Measurements from ENCODE around the gene METTL16.

The METTL16 gene

DNA sequence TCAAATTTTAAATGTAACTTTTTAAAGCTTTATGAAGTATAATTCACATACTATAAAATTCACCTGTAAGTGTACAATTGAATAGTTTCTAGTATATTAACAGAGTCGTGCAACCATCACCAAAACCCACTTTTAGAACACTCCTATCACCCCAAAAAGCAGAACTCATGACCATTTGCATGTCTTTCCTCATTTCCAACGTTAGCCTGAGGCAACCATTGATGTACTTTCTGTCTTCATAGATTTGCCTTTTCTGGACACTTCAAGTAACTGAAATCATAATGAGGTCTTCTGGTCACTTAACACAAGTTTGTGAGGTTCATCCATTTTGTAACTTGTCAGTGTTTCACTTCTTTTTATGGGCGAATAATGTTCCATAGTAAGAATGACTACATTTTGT lies 33.2 kb downstream of the METTL16 start:
- Histone ChIP-seq H3K27me3 (ENCODE audit: control insufficient read depth, insufficient read depth, low read length) (no peaks in the 10 kb centered on the region), H3K4me1 (ENCODE audit: control insufficient read depth, insufficient read depth, low read length) (peaks cover 4% of the 10 kb centered on the region; the same call in 1 of the 2 replicates), H3K9me3 (ENCODE audit: control insufficient read depth, insufficient read depth, low read depth, low read length) (no peaks in the 10 kb centered on the region), H3K4me3 (ENCODE audit: low read depth, low read length) (no peak overlapping the region), H3K36me3 (ENCODE audit: control insufficient read depth, insufficient read depth, low read length) (peaks cover 43% of the 10 kb centered on the region), H3K27ac (ENCODE audit: low read depth, low read length) (no peak overlapping the region), H3K9ac (ENCODE audit: low read length) (no peak overlapping the region)

GRCh38 chr17:2475056-2475455 lies 36.6 kb downstream of the METTL16 start:
- Histone ChIP-seq H3K27ac (ENCODE audit: low read depth, low read length) (no peak overlapping the region), H3K4me3 (ENCODE audit: low read depth, low read length) (no peak overlapping the region), H3K4me1 (ENCODE audit: control insufficient read depth, insufficient read depth, low read length) (no peaks in the 10 kb centered on the region), H3K9ac (ENCODE audit: low read length) (no peak overlapping the region), H3K27me3 (ENCODE audit: control insufficient read depth, insufficient read depth, low read length) (no peaks in the 10 kb centered on the region), H3K36me3 (ENCODE audit: control insufficient read depth, insufficient read depth, low read length) (peaks cover 69% of the 10 kb centered on the region), H3K9me3 (ENCODE audit: control insufficient read depth, insufficient read depth, low read depth, low read length) (no peaks in the 10 kb centered on the region)

- no peak overlapping the region for H3K9ac ChIP-seq (ENCODE audit: low read length)
- no peaks in the 10 kb centered on the region for H3K4me1 ChIP-seq (ENCODE audit: control insufficient read depth, insufficient read depth, low read length)
- peaks cover 76% of the 10 kb centered on the region for H3K36me3 ChIP-seq (ENCODE audit: control insufficient read depth, insufficient read depth, low read length)
These were observed 37.3 kb downstream of the METTL16 start for GRCh38 chr17:2474371-2474770.

DNA sequence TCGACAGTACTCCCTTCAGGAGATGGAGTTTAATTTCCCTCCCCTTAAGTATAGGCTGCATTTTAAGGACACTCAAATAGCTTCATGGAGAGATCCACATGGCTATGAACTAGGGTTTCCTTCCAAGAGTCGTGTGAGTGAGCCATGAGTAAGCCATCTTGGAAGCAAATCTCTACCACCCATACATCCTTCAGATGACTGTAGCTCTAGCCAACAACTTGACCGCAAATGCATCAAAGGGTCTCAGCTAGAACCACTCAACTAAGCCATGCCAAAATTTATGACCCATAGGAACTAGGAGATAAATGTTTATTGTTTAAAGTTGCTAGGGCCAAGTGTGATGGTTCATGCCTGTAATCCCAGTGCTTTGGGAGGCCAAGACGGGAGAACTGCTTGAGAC lies 43.4 kb downstream of the METTL16 start:
- H3K4me1 ChIP-seq (ENCODE audit: control insufficient read depth, insufficient read depth, low read length), result no peaks in the 10 kb centered on the region
- H3K27me3 ChIP-seq (ENCODE audit: control insufficient read depth, insufficient read depth, low read length), result no peaks in the 10 kb centered on the region
- no peak overlapping the region for H3K9ac ChIP-seq (ENCODE audit: low read length)
- H3K4me3 ChIP-seq (ENCODE audit: low read depth, low read length), result no peak overlapping the region
- no peak overlapping the region for H3K27ac ChIP-seq (ENCODE audit: low read depth, low read length)
- H3K9me3 ChIP-seq (ENCODE audit: control insufficient read depth, insufficient read depth, low read depth, low read length), result no peaks in the 10 kb centered on the region
- peaks cover 74% of the 10 kb centered on the region for H3K36me3 ChIP-seq (ENCODE audit: control insufficient read depth, insufficient read depth, low read length)

More at GRCh38 chr17:2474371-2474770, 37.3 kb downstream of the METTL16 start:
- H3K9me3 ChIP-seq (ENCODE audit: control insufficient read depth, insufficient read depth, low read depth, low read length), result no peaks in the 10 kb centered on the region
- H3K4me3 ChIP-seq (ENCODE audit: low read depth, low read length), result no peak overlapping the region
- no peak overlapping the region for H3K27ac ChIP-seq (ENCODE audit: low read depth, low read length)
- H3K27me3 ChIP-seq (ENCODE audit: control insufficient read depth, insufficient read depth, low read length), result no peaks in the 10 kb centered on the region

DNA sequence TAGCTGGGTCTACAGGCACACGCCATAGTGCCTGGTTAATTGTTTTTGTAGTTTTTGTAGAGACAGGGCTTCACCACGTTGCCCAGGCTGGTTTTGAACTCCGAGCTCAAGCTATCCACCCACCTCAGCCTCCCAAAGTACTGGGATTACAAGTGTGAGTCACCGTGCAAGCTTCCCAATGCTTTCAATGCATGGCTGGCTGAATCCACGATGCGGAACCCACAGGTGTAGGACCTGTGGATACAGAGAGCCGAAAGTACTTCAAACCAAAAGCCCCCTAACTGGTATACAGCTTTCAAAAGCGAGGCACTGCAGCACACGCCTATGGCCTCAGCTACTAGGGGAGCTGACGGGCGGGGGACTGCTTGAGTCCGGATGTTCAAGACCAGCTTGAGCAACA lies 44.8 kb downstream of the METTL16 start:
- Histone ChIP-seq H3K27ac (ENCODE audit: low read depth, low read length) (no peak overlapping the region), H3K36me3 (ENCODE audit: control insufficient read depth, insufficient read depth, low read length) (peaks cover 74% of the 10 kb centered on the region), H3K4me3 (ENCODE audit: low read depth, low read length) (no peak overlapping the region), H3K4me1 (ENCODE audit: control insufficient read depth, insufficient read depth, low read length) (no peaks in the 10 kb centered on the region), H3K9me3 (ENCODE audit: control insufficient read depth, insufficient read depth, low read depth, low read length) (no peaks in the 10 kb centered on the region), H3K27me3 (ENCODE audit: control insufficient read depth, insufficient read depth, low read length) (no peaks in the 10 kb centered on the region), H3K9ac (ENCODE audit: low read length) (no peak overlapping the region)

GRCh38 chr17:2462481-2462880 lies 49.2 kb downstream of the METTL16 start:
- Histone ChIP-seq H3K27me3 (ENCODE audit: control insufficient read depth, insufficient read depth, low read length) (no peaks in the 10 kb centered on the region), H3K4me3 (ENCODE audit: low read depth, low read length) (no peak overlapping the region), H3K27ac (ENCODE audit: low read depth, low read length) (no peak overlapping the region), H3K36me3 (ENCODE audit: control insufficient read depth, insufficient read depth, low read length) (peaks cover 75% of the 10 kb centered on the region), H3K9ac (ENCODE audit: low read length) (no peak overlapping the region), H3K9me3 (ENCODE audit: control insufficient read depth, insufficient read depth, low read depth, low read length) (no peaks in the 10 kb centered on the region), H3K4me1 (ENCODE audit: control insufficient read depth, insufficient read depth, low read length) (no peaks in the 10 kb centered on the region)

- no peak overlapping the region for H3K27ac ChIP-seq (ENCODE audit: low read depth, low read length)
- H3K36me3 ChIP-seq (ENCODE audit: control insufficient read depth, insufficient read depth, low read length), result peaks cover 74% of the 10 kb centered on the region
- no peaks in the 10 kb centered on the region for H3K27me3 ChIP-seq (ENCODE audit: control insufficient read depth, insufficient read depth, low read length)
- no peaks in the 10 kb centered on the region for H3K4me1 ChIP-seq (ENCODE audit: control insufficient read depth, insufficient read depth, low read length)
- no peaks in the 10 kb centered on the region for H3K9me3 ChIP-seq (ENCODE audit: control insufficient read depth, insufficient read depth, low read depth, low read length)
- H3K4me3 ChIP-seq (ENCODE audit: low read depth, low read length), result no peak overlapping the region
- no peak overlapping the region for H3K9ac ChIP-seq (ENCODE audit: low read length)
These were observed 51.8 kb downstream of the METTL16 start for GRCh38 chr17:2459917-2460271.

DNA sequence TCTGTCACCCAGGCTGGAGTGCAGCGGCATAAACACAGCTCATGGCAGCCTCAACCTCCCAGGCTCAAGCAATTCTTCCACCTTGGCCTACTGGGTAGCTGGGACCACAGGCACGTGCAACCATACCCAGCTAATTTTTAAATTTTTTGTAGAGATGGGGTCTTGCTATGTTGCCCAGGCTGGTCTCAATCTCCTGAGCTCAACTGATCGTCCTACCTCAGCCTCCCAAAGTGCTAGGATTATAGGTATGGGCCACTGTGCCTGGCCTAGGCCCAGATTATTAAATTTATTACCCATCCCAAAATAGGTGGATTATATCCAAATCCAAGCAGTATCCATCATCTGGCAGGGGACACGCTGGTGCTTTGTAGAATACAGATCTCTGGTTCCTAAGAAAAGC lies 53.8 kb downstream of the METTL16 start:
- Histone ChIP-seq H3K4me3 (ENCODE audit: low read depth, low read length) (no peak overlapping the region), H3K4me1 (ENCODE audit: control insufficient read depth, insufficient read depth, low read length) (no peaks in the 10 kb centered on the region), H3K27ac (ENCODE audit: low read depth, low read length) (no peak overlapping the region), H3K9ac (ENCODE audit: low read length) (no peak overlapping the region), H3K27me3 (ENCODE audit: control insufficient read depth, insufficient read depth, low read length) (no peaks in the 10 kb centered on the region), H3K36me3 (ENCODE audit: control insufficient read depth, insufficient read depth, low read length) (peaks cover 61% of the 10 kb centered on the region), H3K9me3 (ENCODE audit: control insufficient read depth, insufficient read depth, low read depth, low read length) (no peaks in the 10 kb centered on the region)

DNA sequence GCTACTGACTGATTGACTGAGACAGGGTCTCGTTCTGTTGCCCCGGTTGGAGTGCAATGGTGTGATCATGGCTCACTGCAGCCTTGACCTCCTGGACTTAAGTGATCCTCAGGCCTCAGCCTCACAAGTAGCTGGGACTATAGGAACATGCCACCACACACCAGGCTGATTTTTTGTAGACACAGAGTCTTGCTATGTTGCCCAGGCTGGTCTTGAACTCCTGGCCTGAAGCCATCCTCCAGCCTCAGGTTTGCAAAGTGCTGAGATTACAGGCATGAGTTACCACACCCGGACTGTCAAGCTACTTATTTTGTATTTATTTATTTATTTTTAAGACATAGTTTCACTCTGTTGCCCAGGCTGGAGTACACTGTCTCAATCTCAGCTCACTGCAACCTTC lies 55.2 kb downstream of the METTL16 start:
- H3K27me3 ChIP-seq (ENCODE audit: control insufficient read depth, insufficient read depth, low read length), result no peaks in the 10 kb centered on the region
- H3K36me3 ChIP-seq (ENCODE audit: control insufficient read depth, insufficient read depth, low read length), result peaks cover 49% of the 10 kb centered on the region
- no peak overlapping the region for H3K4me3 ChIP-seq (ENCODE audit: low read depth, low read length)
- no peaks in the 10 kb centered on the region for H3K9me3 ChIP-seq (ENCODE audit: control insufficient read depth, insufficient read depth, low read depth, low read length)
- no peaks in the 10 kb centered on the region for H3K4me1 ChIP-seq (ENCODE audit: control insufficient read depth, insufficient read depth, low read length)
- no peak overlapping the region for H3K9ac ChIP-seq (ENCODE audit: low read length)
- H3K27ac ChIP-seq (ENCODE audit: low read depth, low read length), result no peak overlapping the region

DNA sequence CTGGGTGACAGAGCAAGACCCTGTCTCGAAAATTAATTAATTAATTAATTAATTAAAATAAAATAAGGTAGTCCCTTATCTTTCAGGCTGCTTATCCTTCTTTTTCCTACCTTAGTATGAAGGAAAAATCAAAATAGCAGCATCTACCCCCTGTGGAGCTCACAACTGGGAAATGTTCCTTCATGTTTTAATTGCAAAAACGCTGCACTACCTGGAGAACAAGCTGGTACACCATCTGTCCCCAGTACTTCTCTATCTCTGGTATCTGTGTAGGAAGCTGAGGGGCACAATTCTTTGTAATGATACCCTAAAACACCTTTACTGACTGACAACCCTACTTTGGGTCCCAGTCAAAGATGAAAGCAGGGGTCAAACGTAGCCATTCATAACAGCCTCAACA lies 55.7 kb downstream of the METTL16 start:
- Histone ChIP-seq H3K9me3 (ENCODE audit: control insufficient read depth, insufficient read depth, low read depth, low read length) (no peaks in the 10 kb centered on the region), H3K4me1 (ENCODE audit: control insufficient read depth, insufficient read depth, low read length) (no peaks in the 10 kb centered on the region), H3K9ac (ENCODE audit: low read length) (no peak overlapping the region), H3K36me3 (ENCODE audit: control insufficient read depth, insufficient read depth, low read length) (peaks cover 46% of the 10 kb centered on the region), H3K4me3 (ENCODE audit: low read depth, low read length) (no peak overlapping the region), H3K27ac (ENCODE audit: low read depth, low read length) (no peak overlapping the region), H3K27me3 (ENCODE audit: control insufficient read depth, insufficient read depth, low read length) (no peaks in the 10 kb centered on the region)

DNA sequence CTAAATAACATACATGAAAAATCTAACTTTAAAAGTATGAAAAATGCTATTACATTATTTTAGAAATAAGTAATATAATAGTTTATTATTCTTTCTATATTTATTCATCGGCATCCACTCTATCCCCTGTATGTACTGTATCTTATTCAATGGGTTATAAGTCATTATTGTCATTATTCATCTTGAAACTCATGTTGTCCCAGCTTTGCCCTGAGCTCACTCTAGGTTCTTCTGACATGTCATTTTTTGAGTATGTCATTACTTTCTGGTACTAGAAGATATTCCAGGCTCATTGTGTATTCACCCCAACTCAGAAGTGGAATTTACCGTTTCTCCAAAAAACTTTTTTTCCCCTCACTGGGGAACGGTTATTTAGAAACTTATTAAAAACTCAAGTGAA lies 57.8 kb downstream of the METTL16 start:
- Histone ChIP-seq H3K9me3 (ENCODE audit: control insufficient read depth, insufficient read depth, low read depth, low read length) (no peaks in the 10 kb centered on the region; the same call in 1 of the 2 replicates), H3K4me3 (ENCODE audit: low read depth, low read length) (no peak overlapping the region), H3K27ac (ENCODE audit: low read depth, low read length) (no peak overlapping the region), H3K27me3 (ENCODE audit: control insufficient read depth, insufficient read depth, low read length) (no peaks in the 10 kb centered on the region), H3K4me1 (ENCODE audit: control insufficient read depth, insufficient read depth, low read length) (no peaks in the 10 kb centered on the region; the same call in 1 of the 2 replicates), H3K36me3 (ENCODE audit: control insufficient read depth, insufficient read depth, low read length) (peaks cover 39% of the 10 kb centered on the region), H3K9ac (ENCODE audit: low read length) (no peak overlapping the region)

DNA sequence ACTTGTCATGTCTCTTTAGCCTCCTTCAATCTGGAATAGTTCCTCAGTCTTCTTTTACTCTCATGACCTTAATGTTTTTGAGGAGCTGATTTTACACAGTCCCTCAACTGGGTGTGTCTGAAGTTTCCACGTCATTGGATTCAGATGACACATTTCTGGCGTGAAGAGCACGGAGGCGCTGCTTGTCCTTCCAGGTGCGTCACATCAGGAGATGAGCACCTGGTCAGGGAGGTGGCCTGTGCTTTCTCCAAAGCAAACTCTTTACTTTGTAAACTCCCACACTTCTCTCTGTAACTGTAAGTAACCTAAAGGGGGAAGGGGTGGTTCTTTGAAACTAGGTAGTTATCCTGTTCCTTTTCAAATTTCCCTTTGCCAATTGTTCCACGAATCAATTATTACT lies 58.4 kb downstream of the METTL16 start:
- peaks cover 33% of the 10 kb centered on the region for H3K36me3 ChIP-seq (ENCODE audit: control insufficient read depth, insufficient read depth, low read length)
- H3K9me3 ChIP-seq (ENCODE audit: control insufficient read depth, insufficient read depth, low read depth, low read length), result no peaks in the 10 kb centered on the region; the same call in 1 of the 2 replicates
- H3K27ac ChIP-seq (ENCODE audit: low read depth, low read length), result no peak overlapping the region
- H3K9ac ChIP-seq (ENCODE audit: low read length), result no peak overlapping the region
- H3K4me1 ChIP-seq (ENCODE audit: control insufficient read depth, insufficient read depth, low read length), result no peaks in the 10 kb centered on the region; the same call in 1 of the 2 replicates
- no peak overlapping the region for H3K4me3 ChIP-seq (ENCODE audit: low read depth, low read length)
- no peaks in the 10 kb centered on the region for H3K27me3 ChIP-seq (ENCODE audit: control insufficient read depth, insufficient read depth, low read length)
